Body of pancreas (tissue), 4 donors: ENCODE data around the gene ARL8B. TPM values are rescaled to one million over a fixed set of nuclear protein-coding genes. Genes with fewer than 3 reads are reported as not detected.
"Not testable (repeated sequence)": the region's sequence is repeated elsewhere in the genome, so short reads cannot be mapped to it uniquely, and the experiment has no call there.

Experiments
- ATAC-seq: fragments of 150-250 bp; one replicate; pipeline ENCODE4 v1.9.1; 2016
- DNase-seq, 4 donors: peaks; one replicate each; pipeline ENCODE4 v3.0.0-alpha.2; 2019
- H3K27ac ChIP-seq, 4 donors: fragments of 200-600 bp; sonication (generic); 1 replicate in 3 of 4; 2 replicates in 1 of 4; pipeline versions ENCODE4 v1.5.1 to v1.6.1; 2016 to 2019; ENCODE audit warnings: mild to moderate bottlenecking in 1 of 4, mixed read lengths in 1 of 4, moderate library complexity in 1 of 4
- H3K27me3 ChIP-seq, 2 donors: fragments of 200-600 bp; sonication (generic); one replicate each; pipeline ENCODE4 v1.6.0; 2016; ENCODE audit warnings: mild to moderate bottlenecking in 1 of 2
- H3K36me3 ChIP-seq, 2 donors: fragments of 200-600 bp; sonication (generic); replicated peaks in 1 of 2; 2 replicates each; pipeline ENCODE4 v1.5.1; 2016; ENCODE audit warnings: low read depth in 2 of 2; ENCODE audit not compliant: insufficient read depth in 1 of 2
- H3K4me1 ChIP-seq: fragments of 200-600 bp; sonication (generic); one replicate; pipeline ENCODE4 v1.6.0; 2016
- H3K4me3 ChIP-seq, 2 donors: fragments of 200-600 bp; sonication (generic); 1 replicate in 1 of 2; 2 replicates in 1 of 2; pipeline ENCODE4 v1.5.1; 2016 to 2019
- H3K9me3 ChIP-seq, 3 donors: fragments of 200-600 bp; sonication (generic); 1 replicate in 2 of 3; 2 replicates in 1 of 3; pipeline ENCODE4 v1.5.1; 2016
- CTCF ChIP-seq, 7 experiments: fragments of 450-650 bp in 4 of 7; fragments of 200-600 bp in 3 of 7; sonication (generic) in 3 of 7; IDR thresholded peaks; one replicate each; pipeline ENCODE4 v1.5.1; 2016 to 2019; ENCODE audit warnings: antibody characterized with exemption in 7 of 7
- POLR2A ChIP-seq, 3 donors: fragments of 450-650 bp; IDR thresholded peaks; one replicate each; pipeline ENCODE4 v1.6.1; 2016; ENCODE audit warnings: antibody characterized with exemption in 3 of 3, mild to moderate bottlenecking in 2 of 3
- WGBS, 2 donors: methylation state at CpG; one replicate each; pipeline ENCODE4 v1.1.5; 2017; 5-methylcytosine and 5-hydroxymethylcytosine counted together
- intact Hi-C: fragments of 100-400 bp; cut with DNase I; formaldehyde crosslinking; loops from one replicate; pipeline ENCODE4 v1.15.1; 2023
- total RNA-seq, 2 donors: library from RNA; depleted of rRNA; stranded (reverse); fragments of >200 nt; gene quantifications; one replicate each; pipeline ENCODE4 v1.1.0, GENCODE V29; 2016

The ARL8B gene
- total RNA-seq, 2 donors from 2014 or later = 21.0 to 30.3 TPM

DNA sequence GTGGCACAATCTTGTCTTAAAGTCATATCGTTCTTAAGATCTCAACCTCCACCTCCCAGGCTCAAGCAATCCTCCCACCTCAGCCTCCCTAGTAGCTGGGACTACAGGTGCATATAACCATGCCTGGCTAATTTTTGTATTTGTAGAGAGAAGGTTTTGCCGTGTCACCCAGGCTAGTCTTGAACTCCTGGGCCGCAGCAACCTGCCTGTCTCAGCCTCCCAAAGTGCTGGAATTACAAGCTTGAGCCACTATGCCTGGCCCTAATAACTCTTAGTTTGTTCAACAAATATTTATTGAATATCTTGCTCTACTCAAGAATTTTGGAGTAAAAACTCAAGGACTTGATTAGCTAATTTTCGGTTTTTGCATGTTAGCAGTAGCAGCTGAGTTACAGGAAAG lies 46.0 kb downstream of the ARL8B start:
- 69 to 73% methylated on average over 3 to 4 of the region's 4 CpGs for WGBS, 2 donors
- no peak for ATAC-seq
- peaks cover 0 to 6% of the 10 kb centered on the region in 2 donors for H3K36me3 ChIP-seq
- intact Hi-C loops = no loop called here
- H3K4me1 ChIP-seq = peaks cover 19% of the 10 kb centered on the region
- TF ChIP-seq CTCF (IDR thresholded peaks at IDR 0.05) = no peak
- no peak for TF ChIP-seq POLR2A (IDR thresholded peaks at IDR 0.05)
- H3K9me3 ChIP-seq = no peaks in the 10 kb centered on the region
- no peak for DNase-seq
- H3K27me3 ChIP-seq = no peaks in the 10 kb centered on the region
- H3K27ac ChIP-seq = no peak overlapping the region
- H3K4me3 ChIP-seq = no peak overlapping the region

- intact Hi-C loops = no loop called here
- DNase-seq = no peak
- Histone ChIP-seq H3K9me3 (no peaks in the 10 kb centered on the region), H3K4me1 (peaks cover 19% of the 10 kb centered on the region), H3K27me3 (no peaks in the 10 kb centered on the region), H3K27ac (no peak overlapping the region), H3K36me3 (peaks cover 0 to 13% of the 10 kb centered on the region in 2 donors), H3K4me3 (no peak overlapping the region)
- WGBS, 2 donors = 29 to 34% methylated on average over 2 of the region's 2 CpGs
- ATAC-seq = no peak
- no peak for TF ChIP-seq POLR2A (IDR thresholded peaks at IDR 0.05)
- TF ChIP-seq CTCF (IDR thresholded peaks at IDR 0.05) = no peak
Measured at GRCh38 chr3:5169807-5170206, 47.7 kb downstream of the ARL8B start.

GRCh38 chr3:5170975-5171374 lies 48.9 kb downstream of the ARL8B start:
- Histone ChIP-seq H3K27ac (no peak overlapping the region), H3K4me3 (no peak overlapping the region), H3K27me3 (no peaks in the 10 kb centered on the region), H3K9me3 (no peaks in the 10 kb centered on the region), H3K36me3 (peaks cover 0 to 17% of the 10 kb centered on the region in 2 donors), H3K4me1 (peaks cover 19% of the 10 kb centered on the region)
- ATAC-seq (no peak), DNase-seq (no peak)
- intact Hi-C loops = no loop called here
- no peak for TF ChIP-seq CTCF (IDR thresholded peaks at IDR 0.05)
- TF ChIP-seq POLR2A (IDR thresholded peaks at IDR 0.05) = no peak
- 78 to 80% methylated on average over 5 of the region's 5 CpGs for WGBS, 2 donors

DNA sequence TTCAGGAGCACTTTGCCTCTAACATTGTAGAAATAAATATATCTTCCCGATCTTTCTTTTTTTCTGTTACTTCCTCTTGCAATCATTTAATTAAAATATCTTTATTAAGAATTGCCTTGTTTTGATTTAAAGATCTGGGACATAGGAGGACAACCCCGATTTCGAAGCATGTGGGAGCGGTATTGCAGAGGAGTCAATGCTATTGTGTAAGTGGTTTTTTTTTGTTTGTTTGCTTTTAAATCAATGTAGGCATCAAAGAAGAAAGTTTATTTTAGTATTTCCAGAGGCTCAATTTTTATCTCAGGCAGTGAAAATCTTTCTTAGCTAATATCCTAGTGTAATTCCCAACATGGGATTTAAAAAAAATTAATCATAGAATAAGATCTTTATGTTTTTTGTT lies 49.9 kb downstream of the ARL8B start:
- Histone ChIP-seq H3K9me3 (no peaks in the 10 kb centered on the region), H3K27ac (no peak overlapping the region), H3K36me3 (peaks cover 0 to 19% of the 10 kb centered on the region in 2 donors), H3K4me3 (no peak overlapping the region), H3K27me3 (no peaks in the 10 kb centered on the region), H3K4me1 (peaks cover 13% of the 10 kb centered on the region)
- intact Hi-C loops = no loop called here
- TF ChIP-seq POLR2A (IDR thresholded peaks at IDR 0.05) (no peak), CTCF (IDR thresholded peaks at IDR 0.05) (no peak)
- WGBS, 2 donors = 92 to 93% methylated on average over 4 of the region's 4 CpGs
- ATAC-seq = no peak
- no peak for DNase-seq

DNA sequence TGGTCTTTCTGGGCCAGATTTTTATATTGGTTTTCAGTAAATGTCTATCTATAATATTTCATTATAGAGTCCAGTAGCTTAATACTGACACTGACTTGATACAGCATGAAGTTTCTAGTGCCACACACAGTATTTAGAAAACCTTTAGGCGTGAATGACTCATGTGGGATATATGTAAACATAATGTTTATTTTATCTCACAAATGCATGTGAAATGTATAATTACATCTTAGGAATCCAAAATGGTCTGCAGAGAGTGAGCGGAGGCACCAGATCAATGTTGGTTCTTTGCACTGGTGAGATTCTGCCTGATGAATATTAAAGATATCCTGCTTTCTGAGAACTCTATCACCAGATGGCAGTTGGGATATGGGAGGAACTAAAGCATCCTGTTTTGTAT lies 56.9 kb downstream of the ARL8B start:
- H3K27me3 ChIP-seq, intact Hi-C loops, H3K4me1 ChIP-seq, DNase-seq, H3K9me3 ChIP-seq, ATAC-seq, H3K4me3 ChIP-seq, H3K27ac ChIP-seq: not testable (repeated sequence)
- peaks cover 4 to 21% of the 10 kb centered on the region in 2 donors for H3K36me3 ChIP-seq
- WGBS, 2 donors = 93 to 97% methylated on average over 2 of the region's 2 CpGs
